Upper lobe of left lung (tissue), 4 donors: ENCODE data around the gene NANOS2.

Source experiments
- POLR2AphosphoS5 ChIP-seq, 2 donors: sonication (generic); formaldehyde crosslinking; IDR thresholded peaks; one replicate each; pipeline ENCODE4 v1.5.1; 2017; ENCODE audit warnings: antibody characterized with exemption in 2 of 2
- TF ChIP-seq, protein P1 (sequence below), 6 experiments: fragments of 450-650 bp in 4 of 6; fragments of 200-600 bp in 2 of 6; sonication (generic) in 2 of 6; IDR thresholded peaks; one replicate each; pipeline ENCODE4 v1.5.1; 2016 to 2019; ENCODE audit warnings: antibody characterized with exemption in 6 of 6

DNA sequence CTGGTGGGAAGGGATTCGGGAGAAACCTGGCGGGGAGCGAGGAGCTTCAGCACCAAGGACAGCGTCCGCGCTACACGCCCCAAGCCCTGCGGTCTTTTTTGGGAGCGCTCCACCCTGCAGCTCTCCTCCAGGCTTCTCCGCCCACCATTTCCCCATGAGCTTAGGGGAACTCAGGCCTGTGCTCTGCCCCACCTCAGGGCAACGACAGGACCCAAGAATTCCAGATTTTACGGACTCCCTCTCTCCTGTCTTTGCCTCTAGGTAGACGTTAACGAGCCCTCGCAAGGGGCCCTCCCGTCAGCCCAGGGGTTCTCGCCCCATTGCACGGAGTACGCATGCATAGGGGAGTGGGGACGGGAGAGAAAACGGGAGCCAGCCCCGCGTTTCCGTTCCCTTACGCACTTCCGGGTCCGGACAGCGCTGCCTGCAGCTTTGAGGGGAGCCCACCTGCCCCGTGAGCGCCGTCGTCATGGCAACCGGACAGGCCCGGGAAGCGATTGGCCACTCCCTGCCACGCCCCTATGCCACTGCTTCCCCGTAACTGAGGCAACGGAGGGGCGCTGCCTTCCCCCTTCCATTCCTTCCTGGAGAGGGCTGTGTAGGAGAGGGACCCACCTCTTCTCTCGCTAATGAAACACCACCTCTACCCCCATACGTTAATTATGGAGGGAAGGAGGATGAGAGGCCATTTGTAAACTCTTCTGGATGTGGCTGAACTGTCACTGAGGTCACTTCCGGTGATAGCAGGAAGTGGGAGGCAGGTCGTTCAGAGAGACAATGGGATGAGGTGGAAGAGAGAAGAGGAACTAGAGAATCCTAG, 38.3 kb upstream of the NANOS2 start:
- TF ChIP-seq, protein P1, sequence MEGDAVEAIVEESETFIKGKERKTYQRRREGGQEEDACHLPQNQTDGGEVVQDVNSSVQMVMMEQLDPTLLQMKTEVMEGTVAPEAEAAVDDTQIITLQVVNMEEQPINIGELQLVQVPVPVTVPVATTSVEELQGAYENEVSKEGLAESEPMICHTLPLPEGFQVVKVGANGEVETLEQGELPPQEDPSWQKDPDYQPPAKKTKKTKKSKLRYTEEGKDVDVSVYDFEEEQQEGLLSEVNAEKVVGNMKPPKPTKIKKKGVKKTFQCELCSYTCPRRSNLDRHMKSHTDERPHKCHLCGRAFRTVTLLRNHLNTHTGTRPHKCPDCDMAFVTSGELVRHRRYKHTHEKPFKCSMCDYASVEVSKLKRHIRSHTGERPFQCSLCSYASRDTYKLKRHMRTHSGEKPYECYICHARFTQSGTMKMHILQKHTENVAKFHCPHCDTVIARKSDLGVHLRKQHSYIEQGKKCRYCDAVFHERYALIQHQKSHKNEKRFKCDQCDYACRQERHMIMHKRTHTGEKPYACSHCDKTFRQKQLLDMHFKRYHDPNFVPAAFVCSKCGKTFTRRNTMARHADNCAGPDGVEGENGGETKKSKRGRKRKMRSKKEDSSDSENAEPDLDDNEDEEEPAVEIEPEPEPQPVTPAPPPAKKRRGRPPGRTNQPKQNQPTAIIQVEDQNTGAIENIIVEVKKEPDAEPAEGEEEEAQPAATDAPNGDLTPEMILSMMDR (IDR thresholded peaks at IDR 0.05): no peak
- TF ChIP-seq POLR2AphosphoS5 (IDR thresholded peaks at IDR 0.05): no peak
